Uterus (tissue), 4 donors: ENCODE measurements around the gene EMC1. TPM values are rescaled to one million over a fixed set of nuclear protein-coding genes. Genes with fewer than 3 reads are reported as not detected.

ENCODE experiments used
- DNase-seq, 2 donors: peaks; one replicate each; pipeline ENCODE4 v3.0.0-alpha.2; 2019 to 2020
- H3K27ac ChIP-seq, 2 donors: fragments of 200-600 bp; sonication (generic); 1 replicate in 1 of 2; 2 replicates in 1 of 2; pipeline ENCODE4 v1.5.1; 2016 to 2018
- H3K27me3 ChIP-seq, 2 donors: fragments of 200-600 bp; sonication (generic); one replicate each; pipeline ENCODE4 v1.5.1; 2018 to 2019; ENCODE audit warnings: control low read depth in 1 of 2
- H3K36me3 ChIP-seq, 2 donors: fragments of 200-600 bp; sonication (generic); one replicate each; pipeline ENCODE4 v1.5.1; 2019; ENCODE audit warnings: control low read depth in 1 of 2
- H3K4me1 ChIP-seq, 2 donors: fragments of 200-600 bp; sonication (generic); one replicate each; pipeline ENCODE4 v1.5.1; 2018 to 2019; ENCODE audit warnings: control low read depth in 1 of 2
- H3K4me3 ChIP-seq, 2 donors: fragments of 200-600 bp; sonication (generic); 1 replicate in 1 of 2; 2 replicates in 1 of 2; pipeline ENCODE4 v1.5.1; 2018 to 2019; ENCODE audit warnings: mild to moderate bottlenecking in 1 of 2
- H3K9me3 ChIP-seq, 2 donors: fragments of 200-600 bp; sonication (generic); one replicate each; pipeline ENCODE4 v1.5.1; 2019; ENCODE audit warnings: control low read depth in 1 of 2
- POLR2A ChIP-seq, 2 donors: fragments of 450-650 bp; IDR thresholded peaks; one replicate each; pipeline ENCODE4 v1.6.1; 2016; ENCODE audit warnings: antibody characterized with exemption in 2 of 2, mild to moderate bottlenecking in 1 of 2, moderate library complexity in 1 of 2
- intact Hi-C: fragments of 100-400 bp; cut with DNase I; formaldehyde crosslinking; loops from one replicate; pipeline ENCODE4 v1.15.1; 2023; ENCODE audit warnings: low total_unique reads
- total RNA-seq, 4 donors: library from RNA; depleted of rRNA in 3 of 4; stranded (reverse); fragments of >200 nt in 3 of 4; gene quantifications; one replicate each; pipeline versions ENCODE4 v1.1.0 to v1.2.4, GENCODE V29; 2014 to 2023
- TF ChIP-seq, protein P1 (sequence below), 4 experiments: fragments of 200-600 bp in 2 of 4; fragments of 450-650 bp in 2 of 4; sonication (generic) in 2 of 4; IDR thresholded peaks; one replicate each; pipeline ENCODE4 v1.5.1; 2016 to 2019; ENCODE audit warnings: antibody characterized with exemption in 4 of 4, mild to moderate bottlenecking in 2 of 4, moderate library complexity in 1 of 4
- donor health status: DM: yes; HTN: yes; CAD: no.

Gene EMC1
- total RNA-seq, 4 donors from 2014 or later: 19.4 to 63.9 (median 41.3) TPM

GRCh38 chr1:19213580-19213979 lies 37.7 kb downstream of the EMC1 start:
- no peak for DNase-seq
- no peaks in the 10 kb centered on the region for H3K9me3 ChIP-seq
- no peak for TF ChIP-seq POLR2A (IDR thresholded peaks at IDR 0.05)
- TF ChIP-seq, protein P1, sequence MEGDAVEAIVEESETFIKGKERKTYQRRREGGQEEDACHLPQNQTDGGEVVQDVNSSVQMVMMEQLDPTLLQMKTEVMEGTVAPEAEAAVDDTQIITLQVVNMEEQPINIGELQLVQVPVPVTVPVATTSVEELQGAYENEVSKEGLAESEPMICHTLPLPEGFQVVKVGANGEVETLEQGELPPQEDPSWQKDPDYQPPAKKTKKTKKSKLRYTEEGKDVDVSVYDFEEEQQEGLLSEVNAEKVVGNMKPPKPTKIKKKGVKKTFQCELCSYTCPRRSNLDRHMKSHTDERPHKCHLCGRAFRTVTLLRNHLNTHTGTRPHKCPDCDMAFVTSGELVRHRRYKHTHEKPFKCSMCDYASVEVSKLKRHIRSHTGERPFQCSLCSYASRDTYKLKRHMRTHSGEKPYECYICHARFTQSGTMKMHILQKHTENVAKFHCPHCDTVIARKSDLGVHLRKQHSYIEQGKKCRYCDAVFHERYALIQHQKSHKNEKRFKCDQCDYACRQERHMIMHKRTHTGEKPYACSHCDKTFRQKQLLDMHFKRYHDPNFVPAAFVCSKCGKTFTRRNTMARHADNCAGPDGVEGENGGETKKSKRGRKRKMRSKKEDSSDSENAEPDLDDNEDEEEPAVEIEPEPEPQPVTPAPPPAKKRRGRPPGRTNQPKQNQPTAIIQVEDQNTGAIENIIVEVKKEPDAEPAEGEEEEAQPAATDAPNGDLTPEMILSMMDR (IDR thresholded peaks at IDR 0.05): no peak
- H3K27me3 ChIP-seq: no peaks in the 10 kb centered on the region
- H3K4me1 ChIP-seq: peaks cover 7 to 11% of the 10 kb centered on the region in 2 donors
- no peaks in the 10 kb centered on the region for H3K36me3 ChIP-seq
- intact Hi-C loops: no loop called here
- no peak overlapping the region for H3K4me3 ChIP-seq
- no peak overlapping the region for H3K27ac ChIP-seq

GRCh38 chr1:19212167-19212566 lies 39.2 kb downstream of the EMC1 start:
- Histone ChIP-seq H3K27ac (no peak overlapping the region), H3K9me3 (no peaks in the 10 kb centered on the region), H3K4me3 (no peak overlapping the region), H3K36me3 (no peaks in the 10 kb centered on the region), H3K27me3 (no peaks in the 10 kb centered on the region), H3K4me1 (peaks cover 7 to 13% of the 10 kb centered on the region in 2 donors)
- DNase-seq: no peak
- intact Hi-C loops: no loop called here
- TF ChIP-seq POLR2A (IDR thresholded peaks at IDR 0.05): no peak
- TF ChIP-seq, protein P1 (IDR thresholded peaks at IDR 0.05): no peak

DNA sequence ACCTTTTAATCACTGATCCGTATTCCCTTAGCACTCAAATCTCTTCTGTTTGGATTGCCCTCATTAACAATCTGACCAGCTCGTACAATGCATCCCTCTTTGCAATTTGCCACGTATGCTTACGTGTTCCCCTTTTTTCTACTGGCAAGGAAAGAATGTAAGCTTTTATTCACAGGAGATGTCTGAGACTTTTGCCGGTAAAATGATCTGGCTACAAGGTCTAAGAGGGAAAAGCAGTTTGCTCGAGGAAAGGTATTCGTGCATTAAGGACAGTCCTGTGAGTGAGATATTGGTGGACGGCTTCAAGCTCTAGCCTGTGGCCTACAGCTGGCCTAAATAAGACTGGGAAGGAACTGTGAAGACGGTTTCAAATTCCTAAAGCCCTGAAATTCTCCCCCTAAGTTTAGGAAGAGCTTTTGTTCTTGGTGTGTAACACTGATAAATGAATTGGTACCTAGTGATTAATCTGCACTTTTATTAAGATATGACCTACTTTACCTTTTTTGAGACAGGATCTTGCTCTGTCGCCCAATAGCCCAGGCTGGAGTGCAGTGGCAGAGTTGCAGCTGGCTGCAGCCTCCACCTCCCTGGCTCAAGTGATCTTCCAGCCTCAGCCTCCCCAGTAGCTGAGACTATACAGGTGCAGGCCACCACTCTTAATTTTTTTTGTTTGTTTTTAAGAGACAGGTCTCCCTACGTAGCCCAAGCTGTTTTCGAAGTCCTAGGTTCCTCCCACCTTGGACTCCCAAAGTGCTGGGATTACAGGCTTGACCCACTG lies 40.4 kb downstream of the EMC1 start:
- Histone ChIP-seq H3K4me1 (peaks cover 9 to 13% of the 10 kb centered on the region in 2 donors), H3K4me3 (peak overlapping the region; percentile 75 to 81), H3K27ac (peak overlapping the region; percentile 86 to 95), H3K9me3 (no peaks in the 10 kb centered on the region), H3K36me3 (no peaks in the 10 kb centered on the region), H3K27me3 (no peaks in the 10 kb centered on the region)
- no peak for DNase-seq
- intact Hi-C loops: no loop called here
- TF ChIP-seq, protein P1 (IDR thresholded peaks at IDR 0.05): no peak
- no peak for TF ChIP-seq POLR2A (IDR thresholded peaks at IDR 0.05)

GRCh38 chr1:19209990-19210771 lies 41.1 kb downstream of the EMC1 start, which contains the start of gene UBR4:
UBR4 (minus strand) TSS chr1:19210266; CDS start chr1:19210248, 18 bp downstream.
- H3K4me3 ChIP-seq: peak within 1 kb of the TSS; percentile 75 to 81
- H3K36me3 ChIP-seq: no peaks in the 10 kb centered on the region
- H3K9me3 ChIP-seq: no peaks in the 10 kb centered on the region
- H3K27me3 ChIP-seq: no peaks in the 10 kb centered on the region
- peak; percentile 89 to 95 for DNase-seq
- H3K27ac ChIP-seq: peak within 1 kb of the TSS; percentile 86 to 95
- intact Hi-C loops: no loop called here
- peak; percentile 95 to 97 for TF ChIP-seq POLR2A (IDR thresholded peaks at IDR 0.05)
- TF ChIP-seq, protein P1 (IDR thresholded peaks at IDR 0.05): peak in 1 of 4 experiments; percentile 31
- H3K4me1 ChIP-seq: peaks cover 13% of the 10 kb centered on the region in 2 donors
